ENCODE results near the gene POLR2B.

GRCh38 chr4:57042711-57043169 is 64.0 kb downstream of the POLR2B start:
- no peak for TF ChIP-seq POLR2AphosphoS5 (IDR thresholded peaks at IDR 0.05)
- TF ChIP-seq EP300 (IDR thresholded peaks at IDR 0.05) = no peak
- no peak for TF ChIP-seq CTCF (IDR thresholded peaks at IDR 0.05)
- no peak for TF ChIP-seq POLR2A (IDR thresholded peaks at IDR 0.05)
